ENCODE measurements around the gene LYSMD2.

The LYSMD2 gene

GRCh38 chr15:51718746-51719145, 18.7 kb downstream of the LYSMD2 start:
- no peak for DNase-seq (ENCODE audit: low read depth)

GRCh38 chr15:51718219-51718618, 19.2 kb downstream of the LYSMD2 start:
- no peak for DNase-seq (ENCODE audit: low read depth)

GRCh38 chr15:51714911-51715310, 22.5 kb downstream of the LYSMD2 start:
- no peak for DNase-seq (ENCODE audit: low read depth)

GRCh38 chr15:51714162-51714561, 23.3 kb downstream of the LYSMD2 start:
- DNase-seq (ENCODE audit: low read depth): no peak

GRCh38 chr15:51709031-51709430, 28.4 kb downstream of the LYSMD2 start:
- DNase-seq (ENCODE audit: low read depth): no peak

- no peak for DNase-seq (ENCODE audit: low read depth)
Observed at GRCh38 chr15:51708013-51708412, 29.4 kb downstream of the LYSMD2 start.

GRCh38 chr15:51706926-51707608, 30.4 kb downstream of the LYSMD2 start:
- no peak for DNase-seq (ENCODE audit: low read depth)

- DNase-seq (ENCODE audit: low read depth): no peak
Observed at GRCh38 chr15:51706291-51706690, 31.2 kb downstream of the LYSMD2 start.

- DNase-seq (ENCODE audit: low read depth): no peak
Observed at GRCh38 chr15:51702710-51703109, 34.7 kb downstream of the LYSMD2 start.

- no peak for DNase-seq (ENCODE audit: low read depth)
Observed at GRCh38 chr15:51699373-51699772, 38.1 kb downstream of the LYSMD2 start.

GRCh38 chr15:51697163-51697562, 40.3 kb downstream of the LYSMD2 start:
- DNase-seq (ENCODE audit: low read depth): no peak

GRCh38 chr15:51696566-51696965, 40.9 kb downstream of the LYSMD2 start:
- no peak for DNase-seq (ENCODE audit: low read depth)

- no peak for DNase-seq (ENCODE audit: low read depth)
Observed at GRCh38 chr15:51692154-51692553, 45.3 kb downstream of the LYSMD2 start.

- no peak for DNase-seq (ENCODE audit: low read depth)
Observed at GRCh38 chr15:51688863-51689262, 48.6 kb downstream of the LYSMD2 start.

- DNase-seq (ENCODE audit: low read depth): no peak
Observed at GRCh38 chr15:51687565-51687964, 49.9 kb downstream of the LYSMD2 start.

GRCh38 chr15:51681303-51681963, 56.0 kb downstream of the LYSMD2 start, which contains the start of gene SCG3:
SCG3 (plus strand) TSS chr15:51681503; CDS start chr15:51681756, 253 bp downstream.
- peak; percentile 53 for DNase-seq (ENCODE audit: low read depth)

GRCh38 chr15:51680321-51680720, 57.1 kb downstream of the LYSMD2 start:
- DNase-seq (ENCODE audit: low read depth): no peak

- no peak for DNase-seq (ENCODE audit: low read depth)
Observed at GRCh38 chr15:51678096-51678495, 59.4 kb downstream of the LYSMD2 start.

GRCh38 chr15:51677452-51677851, 60.0 kb downstream of the LYSMD2 start:
- DNase-seq (ENCODE audit: low read depth): no peak

- DNase-seq (ENCODE audit: low read depth): no peak
Observed at GRCh38 chr15:51677021-51677420, 60.4 kb downstream of the LYSMD2 start.

- DNase-seq (ENCODE audit: low read depth): no peak
Observed at GRCh38 chr15:51675234-51675633, 62.2 kb downstream of the LYSMD2 start.

Data from activated T-cell treated with anti-CD3 and anti-CD28 coated beads for 48 hours (primary cell).